H9 (cell line): Measurements from ENCODE around the gene TRPM3. TPM values are rescaled to one million over a fixed set of nuclear protein-coding genes. Genes with fewer than 3 reads are reported as not detected.

Experiments used
- DNase-seq: peaks from one replicate; pipeline ENCODE4 v3.0.0-alpha.2; 2017
- H2AFZ ChIP-seq: one replicate; pipeline ENCODE4 v1.6.1; 2013; ENCODE audit warnings: mild to moderate bottlenecking, low read length, control low read depth, moderate library complexity
- H2AK5ac ChIP-seq: 2 replicates; pipeline ENCODE4 v1.6.1; 2013; ENCODE audit warnings: low read length, control low read depth, mixed read lengths; ENCODE audit not compliant: insufficient read length
- H2BK120ac ChIP-seq: one replicate; pipeline ENCODE4 v1.6.1; 2013; ENCODE audit warnings: low read depth, mild to moderate bottlenecking, low read length, control low read depth, inconsistent platforms; ENCODE audit not compliant: poor library complexity, severe bottlenecking
- H2BK12ac ChIP-seq: 2 replicates; pipeline ENCODE4 v1.6.1; 2013; ENCODE audit warnings: low read length, control low read depth, mixed read lengths, low read depth; ENCODE audit not compliant: insufficient read length
- H2BK15ac ChIP-seq: 2 replicates; pipeline ENCODE4 v1.6.1; 2013; ENCODE audit warnings: low read depth, low read length, control low read depth
- H2BK20ac ChIP-seq: one replicate; pipeline ENCODE4 v1.6.1; 2013; ENCODE audit warnings: low read depth, mild to moderate bottlenecking, low read length, control low read depth, inconsistent platforms; ENCODE audit not compliant: poor library complexity, severe bottlenecking
- H2BK5ac ChIP-seq: 2 replicates; pipeline ENCODE4 v1.6.1; 2013; ENCODE audit warnings: low read length, control low read depth, mixed read lengths; ENCODE audit not compliant: insufficient read length
- H3K14ac ChIP-seq: 2 replicates; pipeline ENCODE4 v1.6.1; 2013; ENCODE audit warnings: low read length, control low read depth; ENCODE audit not compliant: insufficient read depth
- H3K18ac ChIP-seq: 2 replicates; pipeline ENCODE4 v1.6.1; 2013; ENCODE audit warnings: low read depth, mild to moderate bottlenecking, mixed read lengths, low read length, control low read depth; ENCODE audit not compliant: insufficient read length
- H3K23ac ChIP-seq: 2 replicates; pipeline ENCODE4 v1.6.1; 2013; ENCODE audit warnings: low read length, control low read depth, mixed read lengths, low read depth; ENCODE audit not compliant: insufficient read length
- H3K23me2 ChIP-seq: 2 replicates; pipeline ENCODE4 v1.6.1; 2013; ENCODE audit warnings: low read depth, mild to moderate bottlenecking, mixed read lengths, low read length, control low read depth; ENCODE audit not compliant: insufficient read length, poor library complexity, severe bottlenecking
- H3K27ac ChIP-seq: 2 replicates; pipeline ENCODE4 v1.5.1; 2013; ENCODE audit warnings: low read length, control low read depth, mixed read lengths, low read depth; ENCODE audit not compliant: insufficient read length
- H3K27me3 ChIP-seq: 2 replicates; pipeline ENCODE4 v1.6.1; 2013; ENCODE audit warnings: low read length, control low read depth, inconsistent platforms; ENCODE audit not compliant: insufficient read depth
- H3K4ac ChIP-seq: 2 replicates; pipeline ENCODE4 v1.6.1; 2013; ENCODE audit warnings: low read depth, mild to moderate bottlenecking, control low read depth, inconsistent platforms, low read length, moderate library complexity
- H3K4me1 ChIP-seq: 2 replicates; pipeline ENCODE4 v1.6.1; 2013; ENCODE audit warnings: low read length, control low read depth, inconsistent platforms; ENCODE audit not compliant: insufficient read depth
- H3K4me2 ChIP-seq: 2 replicates; pipeline ENCODE4 v1.6.1; 2013; ENCODE audit warnings: low read length, control low read depth, mixed read lengths; ENCODE audit not compliant: insufficient read length, insufficient read depth
- H3K56ac ChIP-seq: 2 replicates; pipeline ENCODE4 v1.6.1; 2013; ENCODE audit warnings: low read depth, mild to moderate bottlenecking, mixed read lengths, low read length, control low read depth; ENCODE audit not compliant: insufficient read length
- H3K79me1 ChIP-seq: 2 replicates; pipeline ENCODE4 v1.6.1; 2013; ENCODE audit warnings: low read depth, mild to moderate bottlenecking, moderate library complexity, low read length, control low read depth, inconsistent platforms; ENCODE audit not compliant: insufficient read depth, poor library complexity, severe bottlenecking
- H3K79me2 ChIP-seq: 2 replicates; pipeline ENCODE4 v1.6.1; 2013; ENCODE audit warnings: low read length, control low read depth, inconsistent platforms; ENCODE audit not compliant: insufficient read depth
- H3K9ac ChIP-seq: 2 replicates; pipeline ENCODE4 v1.6.1; 2013; ENCODE audit warnings: low read length, control low read depth, mixed read lengths; ENCODE audit not compliant: insufficient read length; ENCODE audit errors: extremely low read depth
- H3K9me3 ChIP-seq: one replicate; pipeline ENCODE4 v1.6.1; 2013; ENCODE audit warnings: low read depth, low read length, inconsistent platforms; ENCODE audit not compliant: control insufficient read depth
- H3T11ph ChIP-seq: one replicate; pipeline ENCODE4 v1.6.1; 2013; ENCODE audit warnings: mild to moderate bottlenecking, low read length, control low read depth, inconsistent platforms
- H4K20me1 ChIP-seq: one replicate; pipeline ENCODE4 v1.6.1; 2013; ENCODE audit not compliant: control insufficient read depth, insufficient read length, insufficient read depth
- H4K5ac ChIP-seq: 2 replicates; pipeline ENCODE4 v1.6.1; 2013; ENCODE audit warnings: low read depth, mild to moderate bottlenecking, mixed read lengths, low read length, control low read depth; ENCODE audit not compliant: insufficient read length
- H4K8ac ChIP-seq: replicated peaks from 2 replicates; pipeline ENCODE4 v1.6.1; 2013; ENCODE audit warnings: low read length, control low read depth, mixed read lengths, low read depth; ENCODE audit not compliant: insufficient read length
- H4K91ac ChIP-seq: 2 replicates; pipeline ENCODE4 v1.6.1; 2013; ENCODE audit warnings: low read depth, mild to moderate bottlenecking, moderate library complexity, mixed read lengths, low read length, control low read depth; ENCODE audit not compliant: insufficient read length
- H3K27ac Mint-ChIP-seq, 3 experiments: 2 replicates in 2 of 3; 3 replicates in 1 of 3; pipeline ENCODE4 v1.8.0; 2020 to 2021; ENCODE audit warnings: mixed read lengths in 3 of 3, mild to moderate bottlenecking in 1 of 3, moderate library complexity in 1 of 3
- H3K27me3 Mint-ChIP-seq: 2 replicates; pipeline ENCODE4 v1.8.0; 2021; ENCODE audit warnings: low read depth, mild to moderate bottlenecking, moderate library complexity, mixed read lengths
- H3K36me3 Mint-ChIP-seq, 3 experiments: 2 replicates in 2 of 3; 3 replicates in 1 of 3; pipeline ENCODE4 v1.8.0; 2020 to 2021; ENCODE audit warnings: low read depth in 3 of 3, mixed read lengths in 3 of 3; ENCODE audit not compliant: insufficient read depth in 1 of 3
- H3K4me1 Mint-ChIP-seq, 2 experiments: 2 replicates each; pipeline ENCODE4 v1.8.0; 2020; ENCODE audit warnings: mixed read lengths in 2 of 2
- H3K4me3 Mint-ChIP-seq, 2 experiments: 2 replicates in 1 of 2; 3 replicates in 1 of 2; pipeline ENCODE4 v1.8.0; 2020 to 2021; ENCODE audit warnings: mild to moderate bottlenecking in 2 of 2, mixed read lengths in 2 of 2, moderate library complexity in 1 of 2
- H3K9me3 Mint-ChIP-seq, 2 experiments: 2 replicates in 1 of 2; 3 replicates in 1 of 2; pipeline ENCODE4 v1.8.0; 2020; ENCODE audit warnings: mild to moderate bottlenecking in 2 of 2, mixed read lengths in 2 of 2, moderate library complexity in 1 of 2
- CTCF ChIP-seq: fragments of 200-600 bp; sonication (generic); conservative IDR thresholded peaks from 3 replicates; pipeline ENCODE4 v1.8.0; 2021; ENCODE audit warnings: antibody characterized with exemption, mild to moderate bottlenecking
- WGBS: extraction: QIAGEN DNeasy Blood & Tissue Kit; methylation state at CpG from one replicate; pipeline ENCODE4 v1.1.7; 2013; ENCODE audit warnings: missing lambda C conversion rate, low lambda C conversion rate, mixed read lengths; ENCODE audit not compliant: insufficient read length; ENCODE audit errors: extremely low coverage; 5-methylcytosine and 5-hydroxymethylcytosine counted together
- total RNA-seq: library from RNA; stranded (reverse); gene quantifications from 2 replicates; pipeline ENCODE4 v1.2.1, GENCODE V29; 2021

Gene TRPM3
- total RNA-seq, 1 experiment from 2014 or later, result 10.3 TPM

GRCh38 chr9:70498866-70499265, 622.6 kb downstream of the TRPM3 start:
- no peak overlapping the region for H4K5ac ChIP-seq
- no peak overlapping the region for H3K14ac ChIP-seq
- no peak overlapping the region for H3K23ac ChIP-seq
- no peak overlapping the region for H3K56ac ChIP-seq
- H2BK5ac ChIP-seq, result no peak overlapping the region
- H4K20me1 ChIP-seq, result no peaks in the 10 kb centered on the region
- no peak overlapping the region for H3T11ph ChIP-seq
- no peak overlapping the region for H3K4me3 Mint-ChIP-seq
- no peak for TF ChIP-seq CTCF
- no peaks in the 10 kb centered on the region for H3K79me2 ChIP-seq
- no peaks in the 10 kb centered on the region for H3K4me1 ChIP-seq
- H2AK5ac ChIP-seq, result no peak overlapping the region
- H3K9me3 ChIP-seq, result no peaks in the 10 kb centered on the region
- H3K27me3 Mint-ChIP-seq, result peaks cover 1% of the 10 kb centered on the region; the same call in 1 of the 2 replicates
- H3K4ac ChIP-seq, result no peak overlapping the region
- H3K23me2 ChIP-seq, result no peaks in the 10 kb centered on the region
- no peak overlapping the region for H4K8ac ChIP-seq
- no peak overlapping the region for H3K27ac ChIP-seq
- H3K4me1 Mint-ChIP-seq, result peaks cover 4 to 6% of the 10 kb centered on the region in 2 experiments; a peak in 3 of 4 replicates
- H3K18ac ChIP-seq, result no peak overlapping the region
- no peak overlapping the region for H4K91ac ChIP-seq
- H2BK120ac ChIP-seq, result no peak overlapping the region
- no peak overlapping the region for H2BK15ac ChIP-seq
- no peaks in the 10 kb centered on the region; a peak in 1 of 5 replicates for H3K9me3 Mint-ChIP-seq
- H2BK12ac ChIP-seq, result no peak overlapping the region
- H3K36me3 Mint-ChIP-seq, result no peaks in the 10 kb centered on the region; a peak in 1 of 7 replicates
- H3K27me3 ChIP-seq, result no peaks in the 10 kb centered on the region
- no CpG with 5 or more reads among the region's 3 CpGs for WGBS
- no peak overlapping the region for H3K27ac Mint-ChIP-seq
- H2BK20ac ChIP-seq, result no peak overlapping the region
- H3K4me2 ChIP-seq, result no peak overlapping the region
- no peak overlapping the region for H3K9ac ChIP-seq
- DNase-seq, result no peak
- no peak overlapping the region for H2AFZ ChIP-seq
- no peaks in the 10 kb centered on the region for H3K79me1 ChIP-seq
